HCT116 (cell line): Measurements from ENCODE around the gene NDUFAF7. TPM values are rescaled to one million over a fixed set of nuclear protein-coding genes. Genes with fewer than 3 reads are reported as not detected.

Experiments used
- ATAC-seq: fragments of 200-7000 bp; cut with Tn5 transposase; 2 replicates; pipeline ENCODE4 v1.9.1; 2020; ENCODE audit warnings: mild to moderate bottlenecking, moderate library complexity
- BruUV-seq: library from RNA; stranded (reverse); fragments of 400-500 nt; replicated peaks from 2 replicates; lab custom pipeline; 2021; lab: Mats Ljungman, UMichigan
- CTCF ChIA-PET: fragments of 300-600 bp; sonication (Branson Sonifier 250); formaldehyde crosslinking; loops from one replicate; lab custom pipeline; 2021; ENCODE audit warnings: antibody characterized with exemption; lab: Charles Lee
- POLR2A ChIA-PET: fragments of 300-600, 350-600 bp; sonication (Branson Sonifier 250); formaldehyde crosslinking; loops from one replicate; lab custom pipeline; 2021; ENCODE audit warnings: antibody characterized with exemption; lab: Charles Lee
- RAD21 ChIA-PET, 2 experiments: fragments of 300-600 bp; sonication (Branson Sonifier 250); formaldehyde crosslinking; loops; one replicate each; lab custom pipeline; 2023; ENCODE audit warnings: low total read pairs in 2 of 2; ENCODE audit not compliant: uncharacterized antibody in 2 of 2, unreplicated experiment in 2 of 2, low non-redundant PET in 1 of 2; lab: Charles Lee
- DNase-seq: peaks from one replicate; pipeline ENCODE4 v3.0.0-alpha.2; 2010; ENCODE audit warnings: low read depth, low spot score
- H2AFZ ChIP-seq: fragments of 200-600 bp; shearing (Covaris generic), sonication (generic); 2 replicates; pipeline ENCODE4 v1.6.1; 2017; ENCODE audit warnings: low read depth, mixed run types, mixed read lengths, antibody characterized with exemption, low read length; ENCODE audit not compliant: poor library complexity, severe bottlenecking
- H3K27ac ChIP-seq: 2 replicates; pipeline ENCODE4 v1.5.1; 2012; ENCODE audit warnings: low read depth, low read length
- H3K27me3 ChIP-seq: fragments of 200-600 bp; sonication (generic); 2 replicates; pipeline ENCODE4 v1.6.1; 2016; ENCODE audit warnings: mixed run types, low read length, mixed read lengths; ENCODE audit not compliant: insufficient read depth
- H3K36me3 ChIP-seq, 2 experiments: fragments of 200-500 bp in 1 of 2; fragments of 200-600 bp in 1 of 2; sonication (Bioruptor generic) in 1 of 2; sonication (generic) in 1 of 2; 2 replicates each; pipeline versions ENCODE4 v1.5.1 to v1.6.1; 2014 to 2016; ENCODE audit warnings: low read length in 2 of 2, inconsistent platforms in 1 of 2, mixed read lengths in 1 of 2, mixed run types in 1 of 2; ENCODE audit not compliant: insufficient read depth in 2 of 2, control insufficient read depth in 1 of 2
- H3K4me1 ChIP-seq, 2 experiments: fragments of 200-600 bp in 1 of 2; sonication (generic) in 1 of 2; 2 replicates each; pipeline versions ENCODE4 v1.5.1 to v1.6.1; 2012 to 2017; ENCODE audit warnings: low read length in 2 of 2, inconsistent platforms in 1 of 2, mild to moderate bottlenecking in 1 of 2, mixed read lengths in 1 of 2, mixed run types in 1 of 2, moderate library complexity in 1 of 2; ENCODE audit not compliant: insufficient read depth in 2 of 2, control insufficient read depth in 1 of 2
- H3K4me2 ChIP-seq: fragments of 200-600 bp; sonication (generic); 2 replicates; pipeline ENCODE4 v1.6.1; 2017; ENCODE audit warnings: mixed run types, low read length, mixed read lengths
- H3K4me3 ChIP-seq, 2 experiments: fragments of 200-600 bp in 1 of 2; sonication (generic) in 1 of 2; replicated peaks in 1 of 2; 2 replicates each; pipeline ENCODE4 v1.5.1; 2011 to 2016; ENCODE audit warnings: low read length in 2 of 2, control low read depth in 1 of 2, low read depth in 1 of 2, mild to moderate bottlenecking in 1 of 2, mixed read lengths in 1 of 2, mixed run types in 1 of 2
- H3K79me2 ChIP-seq: fragments of 200-600 bp; sonication (generic); 2 replicates; pipeline ENCODE4 v1.6.1; 2017; ENCODE audit warnings: mild to moderate bottlenecking, mixed run types, low read length, moderate library complexity, mixed read lengths; ENCODE audit not compliant: insufficient read depth
- H3K9ac ChIP-seq: fragments of 200-600 bp; sonication (generic); 2 replicates; pipeline ENCODE4 v1.6.1; 2016; ENCODE audit warnings: low read length, mixed read lengths
- H3K9me2 ChIP-seq: fragments of 200-600 bp; sonication (generic), shearing (Covaris generic); 2 replicates; pipeline ENCODE4 v1.6.1; 2017; ENCODE audit warnings: mixed run types, mild to moderate bottlenecking, moderate library complexity; ENCODE audit not compliant: insufficient read depth
- H3K9me3 ChIP-seq, 2 experiments: fragments of 200-500 bp in 1 of 2; fragments of 200-600 bp in 1 of 2; sonication (Bioruptor generic) in 1 of 2; sonication (generic) in 1 of 2; 2 replicates each; pipeline ENCODE4 v1.6.1; 2014 to 2017; ENCODE audit warnings: low read length in 2 of 2, mixed read lengths in 2 of 2, inconsistent platforms in 1 of 2, low read depth in 1 of 2, mild to moderate bottlenecking in 1 of 2, mixed run types in 1 of 2, moderate library complexity in 1 of 2; ENCODE audit not compliant: control insufficient read depth in 1 of 2, insufficient read depth in 1 of 2
- H4K20me1 ChIP-seq: fragments of 200-600 bp; sonication (generic), shearing (Covaris generic); 2 replicates; pipeline ENCODE4 v1.6.1; 2017; ENCODE audit warnings: mixed run types, mild to moderate bottlenecking, moderate library complexity; ENCODE audit not compliant: insufficient read depth
- ATF3 ChIP-seq: IDR thresholded peaks from 2 replicates; pipeline ENCODE4 v1.6.1; 2012
- CBX3 ChIP-seq: IDR thresholded peaks from 2 replicates; pipeline ENCODE4 v1.6.1; 2012; ENCODE audit warnings: low read depth
- CEBPB ChIP-seq: IDR thresholded peaks from 2 replicates; pipeline ENCODE4 v1.6.1; 2012; ENCODE audit warnings: low read depth
- ELF1 ChIP-seq: IDR thresholded peaks from 2 replicates; pipeline ENCODE4 v1.6.1; 2012; ENCODE audit warnings: low read depth, borderline replicate concordance
- EZH2 ChIP-seq: fragments of 200-600 bp; sonication (generic); IDR thresholded peaks from 2 replicates; pipeline ENCODE4 v1.6.1; 2017; ENCODE audit warnings: antibody characterized with exemption, mixed run types
- EZH2phosphoT487 ChIP-seq: fragments of 200-600 bp; IDR thresholded peaks from 2 replicates; pipeline ENCODE4 v1.6.1; 2018; ENCODE audit warnings: antibody characterized with exemption, borderline replicate concordance
- FOSL1 ChIP-seq: IDR thresholded peaks from 2 replicates; pipeline ENCODE4 v1.6.1; 2012; ENCODE audit warnings: low read depth
- JUND ChIP-seq: IDR thresholded peaks from 2 replicates; pipeline ENCODE4 v1.6.1; 2012
- MAX ChIP-seq: IDR thresholded peaks from 2 replicates; pipeline ENCODE4 v1.6.1; 2012
- POLR2A ChIP-seq: IDR thresholded peaks from 2 replicates; pipeline ENCODE4 v1.7.0; 2011; ENCODE audit warnings: borderline replicate concordance; ENCODE audit not compliant: insufficient read depth, insufficient read length; ENCODE audit errors: extremely low read depth
- RAD21 ChIP-seq: IDR thresholded peaks from 2 replicates; pipeline ENCODE4 v1.6.1; 2012; ENCODE audit warnings: low read depth, mild to moderate bottlenecking
- REST ChIP-seq: IDR thresholded peaks from 2 replicates; pipeline ENCODE4 v1.6.1; 2012; ENCODE audit warnings: low read depth
- SP1 ChIP-seq: IDR thresholded peaks from 2 replicates; pipeline ENCODE4 v1.6.1; 2012; ENCODE audit warnings: low read depth
- SRF ChIP-seq: IDR thresholded peaks from 2 replicates; pipeline ENCODE4 v1.6.1; 2012; ENCODE audit warnings: low read depth
- TCF7L2 ChIP-seq: IDR thresholded peaks from 2 replicates; pipeline ENCODE4 v1.7.0; 2011; ENCODE audit warnings: borderline replicate concordance, inconsistent platforms; ENCODE audit not compliant: insufficient read depth, insufficient read length; ENCODE audit errors: extremely low read depth
- YY1 ChIP-seq: IDR thresholded peaks from 2 replicates; pipeline ENCODE4 v1.6.1; 2011; ENCODE audit warnings: low read length, low read depth, moderate library complexity, mild to moderate bottlenecking; ENCODE audit not compliant: insufficient replicate concordance; ENCODE audit errors: extremely low read depth
- ZBTB33 ChIP-seq: IDR thresholded peaks from 2 replicates; pipeline ENCODE4 v1.6.1; 2011; ENCODE audit warnings: mild to moderate bottlenecking, low read length, moderate library complexity; ENCODE audit not compliant: insufficient replicate concordance; ENCODE audit errors: extremely low read depth
- ZNF274 ChIP-seq: fragments of 200-500 bp; sonication (Bioruptor generic); IDR thresholded peaks from 2 replicates; pipeline ENCODE4 v1.6.1; 2014; ENCODE audit warnings: mild to moderate bottlenecking, low read depth, low read length, inconsistent platforms
- intact Hi-C: fragments of 100-400 bp; cut with micrococcal nuclease; formaldehyde crosslinking; loops from 2 replicates; pipeline ENCODE4 v1.10.0; 2022
- total RNA-seq: library from RNA; stranded (reverse); gene quantifications from one replicate; pipeline ENCODE4 v1.2.1, GENCODE V29; 2021; ENCODE audit not compliant: unreplicated experiment

NDUFAF7 gene
- total RNA-seq, 1 experiment from 2014 or later, result 21.6 TPM

GRCh38 chr2:37196320-37197195 is 34.9 kb upstream of the NDUFAF7 start, which contains the start of gene CEBPZOS:
TSS of gene CEBPZOS (plus strand) at chr2:37196496. CDS start at chr2:37199705, 3,209 bp downstream.
- RAD21 ChIA-PET, result no interaction called here
- Histone ChIP-seq H3K27ac (peak within 1 kb of the TSS; percentile 81), H3K36me3 (peaks cover 10% of the 10 kb centered on the region in 2 experiments; a peak in 3 of 4 replicates), H3K9me3 (no peaks in the 10 kb centered on the region), H3K79me2 (peaks cover 52% of the 10 kb centered on the region), H3K9me2 (no peaks in the 10 kb centered on the region), H3K4me3 (peak within 1 kb of the TSS; percentile 79 to 91), H2AFZ (peak within 1 kb of the TSS; percentile 95), H3K4me2 (peak within 1 kb of the TSS; percentile 76), H3K27me3 (no peaks in the 10 kb centered on the region), H3K9ac (peak within 1 kb of the TSS; percentile 81), H4K20me1 (no peaks in the 10 kb centered on the region), H3K4me1 (peaks cover 7 to 17% of the 10 kb centered on the region in 2 experiments; a peak in 3 of 4 replicates)
- ATAC-seq (peak; percentile 83), DNase-seq (peak; percentile 62)
- POLR2A ChIA-PET, result no interaction called here
- intact Hi-C loops, result no loop called here
- CTCF ChIA-PET, result no interaction called here
- no TSS peak for BruUV-seq
- no peak for TF ChIP-seq ZBTB33
- no peak for TF ChIP-seq REST
- TF ChIP-seq SP1, result peak; percentile 38
- TF ChIP-seq ZNF274, result no peak
- TF ChIP-seq ELF1, result no peak
- TF ChIP-seq MAX, result peak; percentile 80
- TF ChIP-seq YY1, result no peak
- TF ChIP-seq CEBPB, result no peak
- TF ChIP-seq CBX3, result no peak
- TF ChIP-seq SRF, result no peak
- no peak for TF ChIP-seq JUND
- TF ChIP-seq TCF7L2, result no peak
- TF ChIP-seq EZH2, result no peak
- no peak for TF ChIP-seq EZH2phosphoT487
- peak; percentile 69 for TF ChIP-seq POLR2A
- no peak for TF ChIP-seq ATF3
- no peak for TF ChIP-seq RAD21
- no peak for TF ChIP-seq FOSL1
